Osteoblast (primary cell): ENCODE data around the gene MYH16. TPM values are rescaled to one million over a fixed set of nuclear protein-coding genes. Genes with fewer than 3 reads are reported as not detected.

Experiments used
- DNase-seq: peaks from one replicate; pipeline ENCODE4 v3.0.0; 2011; ENCODE audit warnings: low spot score, mixed read lengths; ENCODE audit not compliant: insufficient read length; ENCODE audit errors: missing footprints
- H2AFZ ChIP-seq: 2 replicates; pipeline ENCODE4 v1.6.0; 2011; ENCODE audit warnings: mild to moderate bottlenecking, low read length
- H3K27ac ChIP-seq: 2 replicates; pipeline ENCODE4 v1.5.1; 2011; ENCODE audit warnings: mild to moderate bottlenecking, low read depth, low read length, moderate library complexity
- H3K27me3 ChIP-seq: 2 replicates; pipeline ENCODE4 v1.6.0; 2012; ENCODE audit warnings: mild to moderate bottlenecking, control low read depth, inconsistent platforms, low read length, moderate library complexity; ENCODE audit not compliant: insufficient read depth
- H3K36me3 ChIP-seq: 2 replicates; pipeline ENCODE4 v1.5.1; 2011; ENCODE audit warnings: mild to moderate bottlenecking, low read length, control low read depth, moderate library complexity; ENCODE audit not compliant: insufficient read depth
- H3K4me1 ChIP-seq: 2 replicates; pipeline ENCODE4 v1.5.1; 2011; ENCODE audit warnings: mild to moderate bottlenecking, low read length, control low read depth, moderate library complexity; ENCODE audit not compliant: insufficient read depth
- H3K4me2 ChIP-seq: 2 replicates; pipeline ENCODE4 v1.6.0; 2011; ENCODE audit warnings: mild to moderate bottlenecking, low read length; ENCODE audit not compliant: insufficient read depth
- H3K4me3 ChIP-seq: fragments of 200-600 bp; sonication (generic); 3 replicates; pipeline ENCODE4 v1.5.1; 2012; ENCODE audit warnings: mild to moderate bottlenecking, low read length, inconsistent platforms; ENCODE audit not compliant: insufficient read depth
- H3K79me2 ChIP-seq: 2 replicates; pipeline ENCODE4 v1.6.0; 2012; ENCODE audit warnings: mild to moderate bottlenecking, low read length, control low read depth, inconsistent platforms; ENCODE audit not compliant: insufficient read depth
- H3K9me3 ChIP-seq: 2 replicates; pipeline ENCODE4 v1.5.1; 2011; ENCODE audit warnings: low read depth, low read length, control low read depth
- H4K20me1 ChIP-seq: 2 replicates; pipeline ENCODE4 v1.6.0; 2012; ENCODE audit warnings: mild to moderate bottlenecking, low read length, control low read depth; ENCODE audit not compliant: insufficient read depth
- total RNA-seq: library from RNA; depleted of rRNA; stranded (reverse); fragments of >200 nt; gene quantifications from 2 replicates; pipeline ENCODE4 v1.2.3, GENCODE V29; 2012
- TF ChIP-seq, protein P1 (sequence below): IDR thresholded peaks from 2 replicates; pipeline ENCODE4 v1.5.1; 2011; ENCODE audit warnings: mild to moderate bottlenecking, low read depth, low read length, moderate library complexity; ENCODE audit errors: extremely low read depth

Gene MYH16
- total RNA-seq, 1 donor: not detected

DNA sequence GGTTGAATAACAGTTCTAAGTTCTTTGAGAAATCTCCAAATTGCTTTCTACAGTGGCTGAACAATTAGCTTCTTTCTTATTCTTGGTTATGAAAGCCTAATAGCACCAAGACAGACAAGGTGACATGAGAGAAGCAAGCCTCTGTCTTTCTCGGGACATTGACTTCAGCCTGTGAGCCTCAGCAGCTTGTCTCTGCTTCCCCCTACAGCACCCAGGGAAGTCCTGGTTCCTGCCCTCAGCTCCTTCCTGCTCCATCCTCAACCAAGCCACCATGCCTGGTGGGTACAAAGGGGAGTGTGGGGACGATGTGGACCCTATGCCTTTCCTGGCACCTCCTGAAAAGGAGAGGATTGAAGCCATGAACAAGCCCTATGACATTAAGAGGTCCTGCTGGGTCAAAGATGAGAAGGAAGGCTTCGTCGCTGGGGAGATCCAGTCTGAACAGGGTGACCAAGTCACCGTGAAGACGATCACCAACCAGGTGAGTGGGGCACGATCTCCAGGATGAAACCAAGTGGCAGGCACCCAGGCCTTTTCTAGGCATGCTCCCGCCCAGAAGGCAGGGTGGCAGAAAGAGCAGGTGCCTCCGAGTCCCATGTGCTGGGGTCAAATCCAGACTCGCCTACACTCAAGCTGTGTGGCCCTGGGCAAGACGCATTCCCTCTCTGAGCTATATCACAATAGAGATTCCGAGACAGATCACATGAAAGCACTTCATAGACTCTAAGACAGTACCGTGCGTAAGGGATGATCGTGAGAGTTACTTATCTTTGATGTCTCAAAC lies 33.9 kb upstream of the MYH16 start:
- Histone ChIP-seq H3K9me3 (no peaks in the 10 kb centered on the region), H4K20me1 (no peaks in the 10 kb centered on the region), H3K4me2 (no peak overlapping the region), H2AFZ (no peak overlapping the region), H3K4me1 (no peaks in the 10 kb centered on the region), H3K79me2 (no peaks in the 10 kb centered on the region), H3K36me3 (no peaks in the 10 kb centered on the region), H3K4me3 (no peak overlapping the region), H3K27ac (no peak overlapping the region), H3K27me3 (peaks cover 7% of the 10 kb centered on the region)
- TF ChIP-seq, protein P1, sequence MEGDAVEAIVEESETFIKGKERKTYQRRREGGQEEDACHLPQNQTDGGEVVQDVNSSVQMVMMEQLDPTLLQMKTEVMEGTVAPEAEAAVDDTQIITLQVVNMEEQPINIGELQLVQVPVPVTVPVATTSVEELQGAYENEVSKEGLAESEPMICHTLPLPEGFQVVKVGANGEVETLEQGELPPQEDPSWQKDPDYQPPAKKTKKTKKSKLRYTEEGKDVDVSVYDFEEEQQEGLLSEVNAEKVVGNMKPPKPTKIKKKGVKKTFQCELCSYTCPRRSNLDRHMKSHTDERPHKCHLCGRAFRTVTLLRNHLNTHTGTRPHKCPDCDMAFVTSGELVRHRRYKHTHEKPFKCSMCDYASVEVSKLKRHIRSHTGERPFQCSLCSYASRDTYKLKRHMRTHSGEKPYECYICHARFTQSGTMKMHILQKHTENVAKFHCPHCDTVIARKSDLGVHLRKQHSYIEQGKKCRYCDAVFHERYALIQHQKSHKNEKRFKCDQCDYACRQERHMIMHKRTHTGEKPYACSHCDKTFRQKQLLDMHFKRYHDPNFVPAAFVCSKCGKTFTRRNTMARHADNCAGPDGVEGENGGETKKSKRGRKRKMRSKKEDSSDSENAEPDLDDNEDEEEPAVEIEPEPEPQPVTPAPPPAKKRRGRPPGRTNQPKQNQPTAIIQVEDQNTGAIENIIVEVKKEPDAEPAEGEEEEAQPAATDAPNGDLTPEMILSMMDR: no peak
- DNase-seq: no peak

DNA sequence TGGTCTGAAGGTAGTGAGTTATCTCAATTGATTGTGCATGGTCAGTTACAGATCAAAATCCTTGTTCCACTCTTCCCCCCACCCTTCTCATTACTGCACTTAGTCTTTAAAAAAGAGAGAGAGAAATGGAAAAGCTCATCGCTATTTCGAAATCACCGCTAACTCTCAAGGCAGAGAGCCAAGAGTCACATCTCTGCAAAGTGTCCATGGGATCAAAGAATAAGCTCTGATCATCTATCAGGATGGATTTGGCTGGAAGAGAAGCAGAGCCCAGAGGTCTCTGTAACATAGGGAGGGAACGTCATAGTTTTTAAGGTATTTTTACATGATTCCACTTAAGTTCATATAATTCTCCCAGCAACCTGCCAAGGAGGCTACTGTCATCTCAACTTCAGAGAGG lies 30.0 kb upstream of the MYH16 start:
- H3K79me2 ChIP-seq: no peaks in the 10 kb centered on the region
- H4K20me1 ChIP-seq: no peaks in the 10 kb centered on the region
- TF ChIP-seq, protein P1: no peak
- H2AFZ ChIP-seq: no peak overlapping the region
- no peaks in the 10 kb centered on the region for H3K36me3 ChIP-seq
- H3K4me2 ChIP-seq: no peak overlapping the region
- no peaks in the 10 kb centered on the region for H3K9me3 ChIP-seq
- peaks cover 7% of the 10 kb centered on the region for H3K27me3 ChIP-seq
- no peak overlapping the region for H3K4me3 ChIP-seq
- no peak for DNase-seq
- H3K4me1 ChIP-seq: peaks cover 7% of the 10 kb centered on the region
- no peak overlapping the region for H3K27ac ChIP-seq

DNA sequence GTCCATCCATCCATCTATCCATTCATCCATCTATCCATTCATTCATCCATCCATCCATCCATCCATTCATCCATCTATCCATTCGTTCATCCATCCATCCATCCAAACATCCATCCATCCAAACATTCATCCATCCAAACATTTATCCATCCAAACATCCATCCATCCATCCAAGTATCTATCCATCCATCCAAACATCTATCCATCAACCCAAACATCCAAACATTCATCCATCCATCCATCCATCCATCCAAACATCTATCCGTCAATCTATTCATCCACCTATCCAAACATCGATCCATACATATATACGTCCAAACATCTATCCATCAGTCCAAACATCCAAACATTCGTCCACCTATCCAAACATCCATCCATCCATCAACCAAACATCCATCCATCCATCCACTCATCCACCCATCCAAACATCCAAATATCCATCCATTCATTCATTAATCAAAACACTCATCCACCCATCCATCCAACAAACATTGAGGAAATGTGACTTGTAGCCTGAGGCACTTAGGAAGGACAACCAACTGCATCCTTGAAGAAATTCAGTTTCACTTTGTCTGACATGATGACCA lies 28.8 kb upstream of the MYH16 start:
- H3K9me3 ChIP-seq: no peaks in the 10 kb centered on the region
- H3K27me3 ChIP-seq: peaks cover 4% of the 10 kb centered on the region
- no peak overlapping the region for H3K4me2 ChIP-seq
- TF ChIP-seq, protein P1: no peak
- no peak overlapping the region for H3K4me3 ChIP-seq
- no peaks in the 10 kb centered on the region for H4K20me1 ChIP-seq
- no peak overlapping the region for H3K27ac ChIP-seq
- no peaks in the 10 kb centered on the region for H3K36me3 ChIP-seq
- H3K79me2 ChIP-seq: no peaks in the 10 kb centered on the region
- H3K4me1 ChIP-seq: peaks cover 7% of the 10 kb centered on the region
- no peak for DNase-seq
- H2AFZ ChIP-seq: no peak overlapping the region

DNA sequence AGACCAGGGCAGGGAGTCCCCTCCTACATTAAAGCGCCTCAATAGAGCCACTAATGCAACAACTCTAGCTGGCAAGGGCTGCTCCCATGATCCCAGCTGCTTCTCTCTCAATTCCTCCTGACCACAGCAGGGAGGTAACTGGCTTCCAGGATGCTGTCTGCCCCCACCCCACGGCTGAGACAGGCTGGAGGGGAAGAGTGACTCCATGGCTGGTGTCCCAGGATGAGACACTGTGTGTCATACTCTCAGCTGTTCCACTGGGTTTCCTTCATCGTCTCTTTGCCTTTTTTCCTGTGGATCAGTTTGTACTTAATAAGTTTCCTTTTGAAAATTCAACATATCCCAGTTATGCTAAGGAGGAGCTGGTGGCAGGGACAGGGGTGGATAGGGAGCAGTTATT lies 27.7 kb upstream of the MYH16 start:
- no peak for DNase-seq
- no peaks in the 10 kb centered on the region for H4K20me1 ChIP-seq
- H3K36me3 ChIP-seq: no peaks in the 10 kb centered on the region
- TF ChIP-seq, protein P1: no peak
- no peaks in the 10 kb centered on the region for H3K79me2 ChIP-seq
- no peak overlapping the region for H3K4me3 ChIP-seq
- H3K27ac ChIP-seq: no peak overlapping the region
- H2AFZ ChIP-seq: peak overlapping the region; percentile 54
- H3K27me3 ChIP-seq: peaks cover 4% of the 10 kb centered on the region
- H3K4me1 ChIP-seq: peaks cover 7% of the 10 kb centered on the region
- no peaks in the 10 kb centered on the region for H3K9me3 ChIP-seq
- peak overlapping the region; percentile 27 for H3K4me2 ChIP-seq
